A673 (cell line): Measurements from ENCODE around the gene LNX1. TPM values are rescaled to one million over a fixed set of nuclear protein-coding genes. Genes with fewer than 3 reads are reported as not detected.

ENCODE experiments used
- BruUV-seq: library from RNA; stranded (reverse); fragments of 400-500 nt; replicated peaks from 2 replicates; lab custom pipeline; 2021; lab: Mats Ljungman, UMichigan
- CTCF ChIA-PET: fragments of 300-600 bp; sonication (Branson Sonifier 250); formaldehyde crosslinking; loops from one replicate; lab custom pipeline; 2022; ENCODE audit warnings: antibody characterized with exemption; lab: Charles Lee
- POLR2A ChIA-PET: fragments of 300-600 bp; sonication (Branson Sonifier 250); formaldehyde crosslinking; loops from one replicate; lab custom pipeline; 2022; ENCODE audit warnings: antibody characterized with exemption; ENCODE audit not compliant: low non-redundant PET; lab: Charles Lee
- DNase-seq: peaks from one replicate; pipeline ENCODE4 v3.0.0-alpha.2; 2015; ENCODE audit warnings: low spot score
- H3K27ac ChIP-seq: fragments of 200-600 bp; sonication (generic); 2 replicates; pipeline ENCODE4 v1.5.1; 2016; ENCODE audit warnings: mixed run types, low read depth, mild to moderate bottlenecking, mixed read lengths, antibody characterized with exemption, low read length; ENCODE audit not compliant: poor library complexity, severe bottlenecking
- H3K27me3 ChIP-seq: fragments of 200-600 bp; sonication (generic); replicated peaks from 2 replicates; pipeline ENCODE4 v1.6.1; 2017; ENCODE audit warnings: mixed run types, low read depth, mild to moderate bottlenecking, mixed read lengths, antibody characterized with exemption, low read length; ENCODE audit not compliant: insufficient read depth, poor library complexity
- H3K36me3 ChIP-seq: fragments of 200-600 bp; sonication (generic); 2 replicates; pipeline ENCODE4 v1.6.1; 2016; ENCODE audit warnings: mixed run types, mild to moderate bottlenecking, mixed read lengths, antibody characterized with exemption, low read length; ENCODE audit not compliant: insufficient read depth, poor library complexity, severe bottlenecking
- H3K4me1 ChIP-seq: fragments of 200-600 bp; sonication (generic); 2 replicates; pipeline ENCODE4 v1.6.1; 2017; ENCODE audit warnings: mixed run types, mild to moderate bottlenecking, mixed read lengths, antibody characterized with exemption, low read length; ENCODE audit not compliant: insufficient read depth, poor library complexity, severe bottlenecking
- H3K4me3 ChIP-seq: fragments of 200-600 bp; sonication (generic); 2 replicates; pipeline ENCODE4 v1.5.1; 2016; ENCODE audit warnings: low read depth, mixed run types, mild to moderate bottlenecking, mixed read lengths, low read length; ENCODE audit not compliant: poor library complexity, severe bottlenecking
- H3K9me3 ChIP-seq: fragments of 200-600 bp; sonication (generic); 2 replicates; pipeline ENCODE4 v1.6.1; 2016; ENCODE audit warnings: mixed run types, low read depth, mild to moderate bottlenecking, mixed read lengths, antibody characterized with exemption, low read length; ENCODE audit not compliant: poor library complexity, severe bottlenecking
- EZH2 ChIP-seq: fragments of 200-600 bp; sonication (generic); IDR thresholded peaks from 2 replicates; pipeline ENCODE4 v1.6.1; 2017; ENCODE audit warnings: borderline replicate concordance, low read depth, mild to moderate bottlenecking, mixed read lengths, antibody characterized with exemption, low read length; ENCODE audit not compliant: poor library complexity, severe bottlenecking
- intact Hi-C: fragments of 100-400 bp; cut with micrococcal nuclease; formaldehyde crosslinking; loops from one replicate; pipeline ENCODE4 v1.10.0; 2022; ENCODE audit not compliant: unreplicated experiment
- total RNA-seq: library from RNA; stranded (reverse); gene quantifications from 2 replicates; pipeline ENCODE4 v1.2.3, GENCODE V29; 2021
- TF ChIP-seq, protein P1 (sequence below): fragments of 300-800, 200-600 bp; sonication (generic); conservative IDR thresholded peaks from 2 replicates; pipeline ENCODE4 v1.5.1; 2017; ENCODE audit warnings: low read depth, mild to moderate bottlenecking, antibody characterized with exemption, low read length, moderate library complexity, mixed read lengths

LNX1 gene
- total RNA-seq, 1 experiment from 2014 or later, result not detected

DNA sequence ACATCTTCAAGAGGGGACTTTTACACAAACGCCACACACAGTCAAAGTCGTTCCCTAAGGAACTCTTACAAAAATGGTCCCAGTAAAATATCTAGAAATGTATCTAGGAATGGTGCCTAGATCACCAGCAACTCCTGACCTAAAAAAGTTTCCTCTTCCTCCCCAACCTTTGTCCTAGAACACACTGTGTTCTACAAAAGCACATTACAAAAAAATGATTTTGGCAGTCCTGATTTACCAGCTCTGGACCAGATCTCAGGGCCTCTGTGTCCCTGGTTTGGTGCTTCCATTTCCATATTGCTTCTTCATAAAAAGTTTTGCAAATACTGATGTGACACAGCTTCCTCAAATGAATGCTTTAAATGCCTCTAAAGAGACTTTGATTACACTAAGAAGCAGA is 55.0 kb downstream of the LNX1 start:
- no TSS peak for BruUV-seq
- no peaks in the 10 kb centered on the region for H3K27me3 ChIP-seq
- DNase-seq, result no peak
- no peak for TF ChIP-seq EZH2
- TF ChIP-seq, protein P1, sequence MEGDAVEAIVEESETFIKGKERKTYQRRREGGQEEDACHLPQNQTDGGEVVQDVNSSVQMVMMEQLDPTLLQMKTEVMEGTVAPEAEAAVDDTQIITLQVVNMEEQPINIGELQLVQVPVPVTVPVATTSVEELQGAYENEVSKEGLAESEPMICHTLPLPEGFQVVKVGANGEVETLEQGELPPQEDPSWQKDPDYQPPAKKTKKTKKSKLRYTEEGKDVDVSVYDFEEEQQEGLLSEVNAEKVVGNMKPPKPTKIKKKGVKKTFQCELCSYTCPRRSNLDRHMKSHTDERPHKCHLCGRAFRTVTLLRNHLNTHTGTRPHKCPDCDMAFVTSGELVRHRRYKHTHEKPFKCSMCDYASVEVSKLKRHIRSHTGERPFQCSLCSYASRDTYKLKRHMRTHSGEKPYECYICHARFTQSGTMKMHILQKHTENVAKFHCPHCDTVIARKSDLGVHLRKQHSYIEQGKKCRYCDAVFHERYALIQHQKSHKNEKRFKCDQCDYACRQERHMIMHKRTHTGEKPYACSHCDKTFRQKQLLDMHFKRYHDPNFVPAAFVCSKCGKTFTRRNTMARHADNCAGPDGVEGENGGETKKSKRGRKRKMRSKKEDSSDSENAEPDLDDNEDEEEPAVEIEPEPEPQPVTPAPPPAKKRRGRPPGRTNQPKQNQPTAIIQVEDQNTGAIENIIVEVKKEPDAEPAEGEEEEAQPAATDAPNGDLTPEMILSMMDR, result no peak
- no peak overlapping the region for H3K4me3 ChIP-seq
- POLR2A ChIA-PET, result no interaction called here
- no peaks in the 10 kb centered on the region for H3K4me1 ChIP-seq
- CTCF ChIA-PET, result no interaction called here
- no peaks in the 10 kb centered on the region for H3K9me3 ChIP-seq
- intact Hi-C loops, result no loop called here
- H3K36me3 ChIP-seq, result no peaks in the 10 kb centered on the region
- H3K27ac ChIP-seq, result no peak overlapping the region

DNA sequence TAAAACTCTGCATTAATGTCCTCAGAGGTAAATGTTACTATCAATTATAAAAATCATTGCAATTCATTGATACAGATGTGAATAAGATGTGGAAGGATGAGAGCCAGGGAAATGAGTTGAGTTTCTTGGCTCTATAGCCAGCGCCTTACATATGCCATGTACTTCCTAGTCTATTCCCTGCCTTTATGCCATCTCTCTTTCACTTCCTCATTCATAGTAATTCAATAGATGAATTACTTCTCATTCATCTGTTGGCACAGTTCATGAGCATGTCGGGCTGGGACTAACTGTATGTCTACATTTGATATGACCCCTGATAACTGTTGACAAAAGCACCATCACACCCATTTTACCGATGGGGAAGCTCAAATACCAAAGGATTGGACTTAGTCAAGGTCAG is 55.7 kb downstream of the LNX1 start:
- H3K36me3 ChIP-seq, result no peaks in the 10 kb centered on the region
- H3K27ac ChIP-seq, result no peak overlapping the region
- intact Hi-C loops, result no loop called here
- DNase-seq, result no peak
- ChIA-PET CTCF (no interaction called here), POLR2A (no interaction called here)
- H3K4me3 ChIP-seq, result no peak overlapping the region
- TF ChIP-seq, protein P1, result no peak
- no peak for TF ChIP-seq EZH2
- H3K4me1 ChIP-seq, result no peaks in the 10 kb centered on the region
- no peaks in the 10 kb centered on the region for H3K9me3 ChIP-seq
- BruUV-seq, result no TSS peak
- H3K27me3 ChIP-seq, result no peaks in the 10 kb centered on the region

DNA sequence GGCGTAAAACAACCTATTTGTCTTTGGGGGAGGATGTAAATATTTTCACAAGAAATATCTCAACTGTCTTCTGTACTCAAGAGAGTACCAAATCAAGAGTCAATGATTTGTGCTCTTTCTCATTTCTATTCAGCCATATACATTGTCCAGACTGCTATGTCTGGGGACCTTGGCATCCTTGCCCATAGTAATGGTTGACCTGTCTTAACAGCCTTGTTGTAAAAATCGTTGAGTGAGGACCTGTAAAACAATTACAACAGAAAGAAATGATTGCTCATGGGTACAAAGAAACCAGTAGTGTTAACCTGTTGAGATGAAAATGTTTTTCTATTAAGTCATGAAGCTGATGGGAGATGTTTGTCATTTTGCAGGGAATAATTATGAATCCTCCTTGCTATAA is 56.6 kb downstream of the LNX1 start:
- no peak for TF ChIP-seq EZH2
- TF ChIP-seq, protein P1, result no peak
- intact Hi-C loops, result no loop called here
- Histone ChIP-seq H3K4me1 (no peaks in the 10 kb centered on the region), H3K27ac (no peak overlapping the region), H3K4me3 (no peak overlapping the region), H3K9me3 (no peaks in the 10 kb centered on the region), H3K36me3 (no peaks in the 10 kb centered on the region), H3K27me3 (no peaks in the 10 kb centered on the region)
- ChIA-PET POLR2A (no interaction called here), CTCF (no interaction called here)
- BruUV-seq, result no TSS peak
- no peak for DNase-seq
